ENCODE results near the gene RAPGEF2.
"Not testable (repeated sequence)": the region's sequence is repeated elsewhere in the genome, so short reads cannot be mapped to it uniquely, and the experiment has no call there.

Gene RAPGEF2

GRCh38 chr4:159161436-159161835 lies 58.6 kb downstream of the RAPGEF2 start:
- not testable (repeated sequence) for DNase-seq (ENCODE audit: low read depth)

DNA sequence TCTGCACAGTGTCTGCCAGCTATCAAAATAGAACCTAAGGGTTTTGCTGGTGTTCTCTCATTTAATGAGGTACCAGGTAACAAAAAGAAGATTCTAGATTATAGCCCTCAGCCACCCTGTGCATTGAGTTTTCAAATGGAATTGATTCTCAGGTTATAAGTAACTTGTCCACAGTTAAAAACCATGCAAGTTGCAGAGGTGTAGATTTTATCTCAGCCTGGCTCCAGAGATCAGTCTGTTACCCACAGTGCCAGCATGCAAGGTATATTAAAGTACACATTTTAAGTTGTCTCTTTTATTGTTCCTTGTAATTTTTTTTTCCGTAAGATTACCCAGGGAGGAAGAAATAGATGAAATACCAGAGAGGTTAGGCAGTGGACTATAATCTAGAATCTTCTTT lies 59.7 kb downstream of the RAPGEF2 start:
- no peak for DNase-seq (ENCODE audit: low read depth)

GRCh38 chr4:159163521-159163920 lies 60.6 kb downstream of the RAPGEF2 start:
- no peak for DNase-seq (ENCODE audit: low read depth)

GRCh38 chr4:159169404-159170302 lies 66.8 kb downstream of the RAPGEF2 start:
- DNase-seq (ENCODE audit: low read depth): no peak

DNA sequence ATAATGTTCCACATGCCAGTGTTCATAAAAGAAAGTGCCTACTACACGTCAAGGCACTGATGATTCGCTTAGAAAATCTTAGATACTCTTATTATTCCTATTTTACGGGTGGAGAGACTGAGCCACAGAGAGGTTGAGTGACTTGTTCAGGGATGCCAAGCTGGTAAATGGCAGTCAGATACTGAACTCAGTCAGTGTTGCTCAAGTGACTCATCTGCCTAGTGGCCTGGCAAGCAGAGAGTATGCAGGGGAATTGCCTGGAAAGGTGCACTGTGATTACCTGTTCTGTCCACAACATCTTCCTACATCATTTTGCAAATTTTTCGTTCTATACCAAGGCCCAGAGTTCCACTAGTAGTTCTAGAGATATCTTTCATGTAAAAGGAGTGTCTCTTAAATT lies 68.4 kb downstream of the RAPGEF2 start:
- no peak for DNase-seq (ENCODE audit: low read depth)

DNA sequence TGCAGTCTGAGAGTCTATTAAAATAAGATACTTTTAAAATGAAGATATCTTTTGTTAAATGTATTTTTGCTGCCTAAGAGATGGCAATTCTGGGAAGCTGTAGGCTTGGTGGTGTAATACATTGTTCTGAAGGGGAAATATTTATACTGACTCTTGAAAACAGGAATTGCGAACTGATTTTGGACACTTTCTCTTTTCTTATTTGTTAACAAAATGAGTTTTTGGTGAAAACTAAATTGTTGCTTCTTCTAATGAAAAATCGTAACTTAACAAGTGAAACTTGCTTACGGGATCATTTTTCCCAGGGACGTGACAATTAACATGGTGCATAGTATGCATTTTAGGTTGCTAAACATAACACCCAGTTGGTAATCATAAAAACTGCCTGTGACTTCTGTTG lies 71.0 kb downstream of the RAPGEF2 start:
- no peak for DNase-seq (ENCODE audit: low read depth)

DNA sequence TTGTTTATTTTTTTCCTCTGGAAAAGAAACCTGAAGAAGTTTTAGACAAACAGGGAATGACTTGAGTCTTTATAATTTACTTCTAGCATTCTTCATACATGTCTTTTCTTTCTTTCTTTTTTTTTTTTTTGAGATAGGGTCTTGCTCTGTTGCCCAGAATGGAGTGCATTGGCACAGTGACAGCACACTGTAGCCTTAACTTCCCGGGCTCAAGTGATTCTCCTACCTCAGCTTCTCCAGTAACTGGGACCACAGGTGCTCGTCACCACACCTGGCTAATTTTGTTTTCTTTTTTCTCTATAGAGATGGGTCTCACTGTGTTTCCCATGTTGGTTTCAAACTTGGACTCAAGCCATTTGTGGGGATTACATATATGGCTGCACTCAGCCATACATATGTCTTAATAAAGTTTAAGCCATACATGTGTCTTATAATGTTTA lies 71.8 kb downstream of the RAPGEF2 start:
- DNase-seq (ENCODE audit: low read depth): no peak

DNA sequence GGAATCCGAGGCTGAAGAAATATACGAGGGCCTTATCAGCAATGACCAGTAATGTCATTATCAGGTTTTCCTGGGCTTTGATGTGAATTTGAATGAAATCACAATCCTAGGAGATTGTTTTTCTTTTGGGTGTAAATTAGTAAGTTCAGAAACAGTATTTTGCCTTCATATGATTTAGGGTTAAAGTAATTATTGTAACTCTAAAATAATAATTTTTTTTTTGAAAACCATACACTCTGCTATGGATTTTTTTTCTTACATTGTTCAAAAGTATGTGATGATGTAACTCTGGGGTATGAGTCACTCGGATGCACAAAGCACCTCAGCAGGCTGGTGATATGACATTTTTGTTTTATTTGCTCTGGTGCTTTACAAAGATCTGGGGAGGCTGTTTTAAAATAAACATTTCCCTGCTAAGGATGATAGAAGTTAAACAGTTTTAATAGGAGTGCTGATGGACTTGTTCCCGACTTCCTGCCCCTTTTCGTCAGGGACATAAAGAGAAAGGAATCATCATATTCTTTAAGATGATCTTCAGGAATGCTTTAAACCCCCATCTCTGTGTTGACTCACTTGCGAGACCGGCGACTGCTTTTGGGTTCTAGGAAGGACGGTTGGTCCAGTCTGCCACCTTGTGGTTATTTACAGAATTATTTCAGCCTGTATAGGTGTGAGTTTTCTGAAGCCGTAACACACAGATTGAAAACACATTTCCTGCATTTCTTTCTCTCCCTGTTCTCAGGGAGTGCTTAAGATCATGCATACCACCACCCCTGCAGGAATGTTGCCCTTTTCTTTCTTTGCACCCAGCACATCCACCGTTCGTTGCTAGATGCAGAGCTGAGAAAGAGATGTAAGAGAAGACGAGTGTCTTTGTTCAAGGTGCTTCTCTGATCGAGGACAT lies 72.5 kb downstream of the RAPGEF2 start:
- peak; percentile 84 for DNase-seq (ENCODE audit: low read depth)

- DNase-seq (ENCODE audit: low read depth): no peak
Observed at GRCh38 chr4:159175989-159176375, 73.1 kb downstream of the RAPGEF2 start.

DNA sequence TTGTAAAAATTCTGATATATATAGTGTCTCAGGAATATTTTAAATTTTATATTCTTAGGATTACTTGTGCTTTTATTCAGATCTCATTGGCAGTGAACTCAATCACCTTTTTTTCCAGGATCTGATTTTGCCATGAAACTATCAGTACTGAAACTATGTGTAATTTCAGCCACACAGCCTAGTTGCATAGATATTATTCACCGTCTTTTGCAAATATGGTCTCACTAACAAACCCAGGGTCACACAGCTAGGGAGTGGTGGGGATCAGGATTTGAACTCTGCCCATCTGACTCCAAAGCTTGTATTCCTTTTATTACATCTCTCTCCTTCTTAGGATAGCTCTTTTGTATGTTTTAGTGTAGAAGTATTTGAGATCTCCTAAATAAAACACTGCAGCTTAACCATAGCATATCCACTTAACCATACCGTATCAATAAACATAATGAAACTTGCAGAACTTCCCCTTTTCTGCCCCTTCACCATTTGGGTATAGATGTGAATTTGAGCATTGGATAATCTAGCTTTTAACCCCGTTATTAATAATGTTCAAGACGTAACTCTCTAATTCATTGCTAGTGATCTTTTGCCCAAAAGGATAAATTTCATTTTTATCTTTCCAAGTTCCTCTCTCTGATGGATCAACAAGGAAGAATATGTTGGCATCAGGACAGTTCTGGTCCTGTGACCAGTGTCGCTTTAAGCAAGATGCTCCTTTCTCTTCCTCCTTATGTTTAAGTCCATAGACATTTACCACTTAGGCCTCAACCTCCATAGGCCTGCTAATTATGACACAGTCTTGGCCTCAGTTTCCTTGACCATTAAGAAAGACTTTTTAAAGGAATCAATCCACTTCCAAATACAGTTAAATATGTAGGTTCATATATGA lies 74.6 kb downstream of the RAPGEF2 start:
- no peak for DNase-seq (ENCODE audit: low read depth)

DNA sequence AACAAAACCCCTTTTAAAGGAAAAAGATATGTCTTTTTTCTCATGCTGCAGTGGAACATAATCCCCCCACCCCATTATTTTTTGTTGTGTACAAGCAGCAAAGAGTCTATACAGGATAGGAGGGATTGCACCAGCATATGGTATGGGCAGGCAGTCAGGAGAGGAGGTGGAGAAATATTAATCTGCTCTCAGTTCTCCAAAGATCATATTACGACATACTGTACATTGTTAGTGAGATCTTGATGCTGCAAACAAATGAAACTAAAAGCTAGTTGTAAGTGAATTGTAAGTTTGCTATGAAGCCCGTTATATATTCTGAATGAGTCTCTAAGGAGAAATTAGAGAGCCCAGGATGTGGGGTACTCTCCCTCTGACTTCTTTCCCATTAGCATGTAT lies 75.3 kb downstream of the RAPGEF2 start:
- DNase-seq (ENCODE audit: low read depth): peak; percentile 32

DNA sequence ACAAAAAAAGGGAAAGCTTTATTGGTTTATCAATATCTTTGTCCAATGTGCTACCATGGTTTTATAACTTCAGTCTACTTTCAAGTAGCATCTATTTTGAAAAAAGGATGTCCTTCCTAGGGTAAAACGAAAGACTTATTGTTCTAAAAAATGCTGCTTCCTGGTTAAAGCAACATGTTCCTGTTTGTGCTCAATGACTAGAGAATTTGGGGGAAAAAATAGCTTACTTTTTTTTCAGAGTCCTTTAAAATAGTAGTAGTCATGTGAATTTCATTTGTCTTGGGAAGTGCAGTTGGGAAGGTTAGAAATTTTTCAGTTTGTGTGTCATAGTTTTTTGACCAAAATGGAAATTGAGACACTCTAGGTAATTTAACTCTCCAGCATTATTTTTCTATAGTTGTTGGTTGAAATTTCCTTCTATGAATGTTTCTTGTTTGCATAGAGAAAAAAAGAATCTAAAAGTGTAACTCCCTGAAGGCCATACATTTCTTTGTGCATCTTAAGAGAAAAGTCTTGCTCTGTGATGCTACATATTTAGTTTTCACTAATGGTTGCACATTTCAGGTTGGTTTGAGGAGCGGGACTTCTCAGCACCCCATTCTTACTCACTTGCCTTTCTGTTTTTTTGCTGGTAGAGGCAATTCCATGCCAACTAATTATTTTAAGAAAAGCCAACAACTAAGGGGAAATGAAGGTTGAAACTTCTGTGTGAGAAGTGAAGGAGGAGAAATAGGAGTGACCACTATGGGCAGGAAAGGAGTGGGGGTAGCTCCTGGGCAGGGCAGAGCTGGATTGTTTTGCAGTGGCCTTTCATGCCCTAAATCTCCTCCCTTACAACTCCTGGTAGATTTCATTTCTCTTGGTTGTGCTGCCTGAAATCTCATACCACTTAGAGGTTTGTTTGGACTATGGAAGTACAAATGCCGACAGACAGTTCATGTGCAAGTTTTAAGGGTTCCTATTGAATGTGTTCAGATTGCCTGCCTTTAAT lies 76.4 kb downstream of the RAPGEF2 start:
- no peak for DNase-seq (ENCODE audit: low read depth)

DNA sequence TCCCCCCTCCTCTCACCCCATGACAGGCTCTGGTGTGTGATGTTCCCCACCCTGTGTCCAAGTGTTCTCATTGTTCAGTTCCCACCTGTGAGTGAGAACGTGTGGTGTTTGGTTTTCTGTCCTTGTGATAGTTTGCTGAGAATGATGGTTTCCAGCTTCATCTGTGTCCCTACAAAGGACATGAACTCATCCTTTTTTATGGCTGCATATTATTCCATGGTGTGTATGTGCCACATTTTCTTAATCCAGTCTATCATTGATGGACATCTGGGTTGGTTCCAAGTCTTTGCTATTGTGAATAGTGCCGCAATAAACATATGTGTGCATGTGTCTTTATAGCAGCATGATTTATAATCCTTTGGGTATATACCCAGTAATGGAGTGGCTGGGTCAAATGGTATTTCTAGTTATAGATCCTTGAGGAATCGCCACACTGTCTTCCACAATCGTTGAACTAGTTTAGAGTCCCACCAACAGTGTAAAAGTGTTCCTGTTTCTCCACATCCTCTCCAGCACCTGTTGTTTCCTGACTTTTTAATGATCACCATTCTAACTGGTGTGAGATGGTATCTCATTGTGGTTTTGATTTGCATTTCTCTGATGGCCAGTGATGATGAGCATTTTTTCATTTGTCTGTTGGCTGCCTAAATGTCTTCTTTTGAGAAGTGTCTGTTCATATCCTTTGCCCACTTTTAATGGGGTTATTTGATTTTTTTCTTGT lies 81.2 kb downstream of the RAPGEF2 start:
- not testable (repeated sequence) for DNase-seq (ENCODE audit: low read depth)

GRCh38 chr4:159185591-159186023 lies 82.7 kb downstream of the RAPGEF2 start:
- DNase-seq (ENCODE audit: low read depth): no peak

DNA sequence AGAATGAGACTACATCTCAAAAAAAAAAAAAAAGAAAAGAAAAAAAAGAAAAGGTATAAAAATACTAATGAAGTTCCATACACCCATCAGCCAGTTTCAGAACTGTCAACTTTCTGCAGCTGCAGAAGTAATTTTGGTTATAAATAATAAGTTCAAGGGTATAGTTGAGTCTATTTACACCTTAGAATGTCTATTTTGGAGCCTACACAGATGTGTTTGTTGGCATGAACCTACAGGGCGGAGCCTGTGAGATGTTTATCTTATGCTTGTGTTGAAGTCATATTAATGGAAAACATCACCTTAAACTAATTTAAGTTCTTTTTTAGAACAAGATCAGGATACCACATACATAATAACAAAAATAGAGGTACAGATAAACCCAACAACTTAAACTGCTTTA lies 85.8 kb downstream of the RAPGEF2 start:
- no peak for DNase-seq (ENCODE audit: low read depth)

- DNase-seq (ENCODE audit: low read depth): no peak
Observed at GRCh38 chr4:159190651-159191050, 87.8 kb downstream of the RAPGEF2 start.

DNA sequence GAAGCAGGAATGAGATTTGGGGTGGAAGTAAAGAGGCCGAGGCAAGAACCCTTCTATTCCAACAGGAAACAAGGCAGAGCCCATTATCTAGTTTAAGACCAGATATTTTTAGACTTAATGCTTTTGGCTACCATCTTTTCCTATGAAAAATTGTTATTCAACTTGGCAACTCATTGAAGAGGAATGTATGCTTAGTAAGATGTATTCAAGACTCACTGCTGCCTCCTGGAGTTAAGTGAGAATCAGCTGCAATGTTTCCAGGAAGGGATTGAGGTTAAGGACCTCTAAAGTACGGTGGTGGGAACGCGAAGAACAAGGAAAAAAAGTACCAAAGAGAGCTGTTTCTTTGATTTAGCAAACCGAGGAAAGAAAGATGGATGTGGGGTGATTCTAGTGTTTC lies 89.1 kb downstream of the RAPGEF2 start:
- peak; percentile 45 for DNase-seq (ENCODE audit: low read depth)

DNA sequence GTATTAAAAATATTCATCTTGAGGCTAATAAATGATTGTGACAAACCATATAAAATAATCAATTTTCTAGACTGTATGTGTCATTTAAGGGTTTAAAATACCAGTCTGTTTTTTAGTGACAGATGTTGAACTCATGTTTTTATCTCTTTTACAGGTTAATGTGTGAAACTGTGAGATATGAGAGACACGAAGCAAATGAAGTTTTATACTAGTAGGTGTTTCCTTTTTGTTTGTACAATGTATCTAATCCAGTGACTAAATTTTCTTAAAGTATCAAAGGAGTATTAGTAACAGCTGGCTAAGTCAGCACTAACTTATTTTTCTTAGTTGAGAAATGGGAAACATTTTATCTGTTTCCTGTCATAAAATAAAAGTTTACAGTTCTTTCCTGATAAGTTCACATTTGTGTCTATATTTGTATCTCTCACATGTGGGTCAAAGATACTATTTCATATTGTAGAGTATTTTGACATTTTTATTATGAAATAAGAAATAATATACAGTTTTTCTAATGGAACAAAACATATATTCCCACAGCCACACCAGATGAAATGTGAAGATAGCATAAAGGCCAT lies 90.3 kb downstream of the RAPGEF2 start:
- DNase-seq (ENCODE audit: low read depth): no peak

DNA sequence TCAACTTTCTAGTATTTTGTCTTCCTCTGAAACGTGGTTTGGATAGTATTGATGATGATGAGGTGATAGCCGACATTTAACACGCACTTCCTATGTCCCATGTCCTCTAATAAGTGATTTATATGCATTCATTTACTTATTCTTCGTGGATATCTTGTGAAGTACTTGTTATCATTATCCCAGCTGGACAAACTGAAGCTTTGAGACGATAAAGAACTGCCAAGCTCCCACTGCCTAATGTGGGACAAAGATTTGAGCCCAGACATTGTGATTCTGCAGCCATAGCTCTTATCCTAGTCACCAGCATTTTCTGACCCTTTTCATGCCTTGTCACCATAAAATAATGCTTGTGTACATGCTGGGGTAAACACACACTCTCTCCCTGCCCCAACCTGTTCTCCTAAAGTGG lies 92.5 kb downstream of the RAPGEF2 start:
- DNase-seq (ENCODE audit: low read depth): no peak

Measured in fibroblast of the conjunctiva (primary cell).